Measurements from ENCODE around the gene NTSR2.

The NTSR2 gene

DNA sequence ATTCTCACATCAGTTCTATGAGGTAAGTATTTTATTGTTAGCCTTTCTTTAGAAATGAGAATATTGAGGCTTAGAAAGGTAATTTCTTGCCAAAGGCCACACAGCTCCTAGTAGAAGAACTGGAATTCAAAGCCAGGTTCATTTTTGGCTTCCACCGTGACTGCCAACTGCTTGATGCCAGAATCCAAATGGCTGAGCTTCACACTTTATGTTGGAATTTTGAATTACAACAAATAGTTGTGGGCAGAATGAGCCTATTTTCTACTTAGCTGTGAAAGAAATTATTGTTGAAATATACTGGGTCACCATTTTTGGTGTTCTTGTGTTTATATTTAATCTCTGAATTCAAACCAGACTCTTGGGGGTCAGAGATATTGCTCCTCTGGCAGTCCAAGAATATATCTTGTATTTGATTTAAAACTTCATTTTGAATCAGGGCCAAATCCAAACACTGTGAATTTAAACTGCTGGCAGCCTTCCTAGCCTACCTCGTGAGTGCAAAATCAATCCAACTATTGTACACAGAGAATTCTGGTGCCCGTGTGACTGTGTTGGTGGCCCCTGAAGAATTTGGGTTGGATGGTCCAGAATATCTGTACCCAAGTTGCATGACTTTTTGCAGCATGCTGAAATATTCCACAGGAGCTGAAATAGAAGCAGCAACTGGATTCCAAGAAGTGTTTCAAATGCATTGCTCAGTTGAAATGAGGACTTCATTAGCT is 40.8 kb upstream of the NTSR2 start:
- no peak overlapping the region for H3K9ac ChIP-seq (ENCODE audit: low read length)

DNA sequence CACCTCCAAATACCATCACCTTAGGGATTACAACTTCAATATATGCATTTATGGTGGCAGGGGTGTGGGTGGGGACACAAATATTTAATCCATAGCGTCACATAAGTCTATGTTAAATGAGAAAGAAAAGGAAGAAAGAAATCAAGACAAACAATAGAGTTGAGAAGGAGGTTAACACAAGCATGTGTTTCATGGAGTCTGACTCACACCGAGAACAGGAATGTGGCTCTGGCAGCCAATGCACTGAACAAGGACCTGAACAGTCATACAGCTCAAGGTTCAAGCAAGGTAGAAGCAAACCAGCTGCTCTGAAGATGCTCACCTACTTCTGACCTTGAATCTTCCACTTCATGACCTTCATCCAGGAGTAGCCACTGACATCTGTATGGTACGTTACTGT is 40.2 kb upstream of the NTSR2 start:
- Histone ChIP-seq H3K27me3 (ENCODE audit: control insufficient read depth, insufficient read depth, low read length) (no peaks in the 10 kb centered on the region), H3K9ac (ENCODE audit: low read length) (no peak overlapping the region), H3K9me3 (ENCODE audit: control insufficient read depth, low read depth, low read length) (no peaks in the 10 kb centered on the region), H3K36me3 (ENCODE audit: control insufficient read depth, low read depth, low read length) (no peaks in the 10 kb centered on the region), H3K4me3 (ENCODE audit: low read length) (no peak overlapping the region), H3K4me1 (ENCODE audit: control insufficient read depth, low read depth, low read length) (no peaks in the 10 kb centered on the region), H3K27ac (ENCODE audit: low read length) (no peak overlapping the region)

More for the DNA sequence above, 40.8 kb upstream of the NTSR2 start:
- H3K27ac ChIP-seq (ENCODE audit: low read length): no peak overlapping the region
- no peaks in the 10 kb centered on the region for H3K27me3 ChIP-seq (ENCODE audit: control insufficient read depth, insufficient read depth, low read length)
- H3K4me1 ChIP-seq (ENCODE audit: control insufficient read depth, low read depth, low read length): no peaks in the 10 kb centered on the region
- H3K4me3 ChIP-seq (ENCODE audit: low read length): no peak overlapping the region
- H3K36me3 ChIP-seq (ENCODE audit: control insufficient read depth, low read depth, low read length): no peaks in the 10 kb centered on the region
- H3K9me3 ChIP-seq (ENCODE audit: control insufficient read depth, low read depth, low read length): no peaks in the 10 kb centered on the region

DNA sequence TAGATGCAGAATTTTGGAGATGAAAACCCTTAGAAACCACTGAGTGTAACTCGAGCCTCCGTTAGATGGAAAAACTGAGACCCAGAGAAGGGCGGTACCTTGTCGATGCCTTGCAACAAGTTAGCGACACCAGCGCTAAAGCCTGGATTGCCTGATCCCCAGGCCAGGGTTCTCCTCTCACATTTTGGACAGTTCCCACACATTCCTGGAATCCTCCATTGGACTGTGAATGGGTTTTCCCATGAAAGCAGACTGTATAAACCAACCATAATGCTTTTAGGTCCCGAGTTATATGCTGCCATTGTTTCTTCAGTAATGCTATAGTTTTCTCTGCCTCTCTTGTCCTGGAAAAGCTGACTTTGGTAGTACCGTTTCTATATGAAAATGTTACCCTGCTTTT is 39.3 kb upstream of the NTSR2 start:
- Histone ChIP-seq H3K4me1 (ENCODE audit: control insufficient read depth, low read depth, low read length) (no peaks in the 10 kb centered on the region), H3K4me3 (ENCODE audit: low read length) (no peak overlapping the region), H3K9me3 (ENCODE audit: control insufficient read depth, low read depth, low read length) (no peaks in the 10 kb centered on the region), H3K27me3 (ENCODE audit: control insufficient read depth, insufficient read depth, low read length) (no peaks in the 10 kb centered on the region), H3K9ac (ENCODE audit: low read length) (no peak overlapping the region), H3K27ac (ENCODE audit: low read length) (no peak overlapping the region), H3K36me3 (ENCODE audit: control insufficient read depth, low read depth, low read length) (no peaks in the 10 kb centered on the region)

DNA sequence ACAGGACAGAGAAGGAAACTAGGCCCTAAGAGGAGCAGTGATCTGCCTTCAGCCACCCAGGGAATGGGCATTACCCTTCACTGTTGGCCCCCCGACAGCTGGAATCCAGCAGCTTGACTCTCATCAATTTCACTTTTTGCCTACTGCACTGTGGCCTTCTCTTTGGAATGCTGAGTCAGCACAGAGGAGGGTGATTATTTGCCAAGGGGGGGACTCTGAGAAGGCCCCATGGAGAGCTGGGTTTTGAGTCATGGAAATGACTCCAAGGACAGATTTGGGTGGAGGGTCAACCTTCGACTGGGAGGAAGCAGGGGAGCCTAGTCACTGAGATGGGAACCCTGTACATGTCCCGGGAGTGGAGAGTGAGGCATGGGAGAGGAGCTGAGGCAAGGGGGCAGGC is 38.1 kb upstream of the NTSR2 start:
- Histone ChIP-seq H3K27me3 (ENCODE audit: control insufficient read depth, insufficient read depth, low read length) (no peaks in the 10 kb centered on the region), H3K36me3 (ENCODE audit: control insufficient read depth, low read depth, low read length) (no peaks in the 10 kb centered on the region), H3K9me3 (ENCODE audit: control insufficient read depth, low read depth, low read length) (no peaks in the 10 kb centered on the region), H3K4me1 (ENCODE audit: control insufficient read depth, low read depth, low read length) (no peaks in the 10 kb centered on the region), H3K9ac (ENCODE audit: low read length) (no peak overlapping the region), H3K27ac (ENCODE audit: low read length) (no peak overlapping the region), H3K4me3 (ENCODE audit: low read length) (no peak overlapping the region)

DNA sequence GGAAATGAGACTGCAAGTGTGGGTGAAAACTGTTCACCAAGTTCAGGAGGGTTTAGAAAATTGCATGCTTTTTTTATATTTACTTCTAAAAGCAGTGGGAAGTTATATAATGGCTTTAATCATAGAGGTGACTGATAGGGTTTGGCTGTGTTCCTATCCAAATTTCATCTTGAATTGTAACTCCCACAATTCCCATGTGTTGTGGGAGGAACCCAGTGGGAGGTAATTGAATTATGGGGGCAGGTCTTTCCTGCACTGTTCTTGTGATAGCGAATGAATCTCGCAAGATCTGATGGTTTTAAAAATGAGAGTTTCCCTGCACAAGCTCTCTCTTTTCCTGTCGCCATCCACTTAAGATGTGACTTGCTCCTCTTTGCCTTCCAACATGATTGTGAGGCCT is 35.7 kb upstream of the NTSR2 start:
- H3K27ac ChIP-seq (ENCODE audit: low read length): no peak overlapping the region
- no peaks in the 10 kb centered on the region for H3K36me3 ChIP-seq (ENCODE audit: control insufficient read depth, low read depth, low read length)
- H3K9me3 ChIP-seq (ENCODE audit: control insufficient read depth, low read depth, low read length): no peaks in the 10 kb centered on the region
- no peaks in the 10 kb centered on the region for H3K27me3 ChIP-seq (ENCODE audit: control insufficient read depth, insufficient read depth, low read length)
- no peaks in the 10 kb centered on the region for H3K4me1 ChIP-seq (ENCODE audit: control insufficient read depth, low read depth, low read length)
- no peak overlapping the region for H3K4me3 ChIP-seq (ENCODE audit: low read length)
- H3K9ac ChIP-seq (ENCODE audit: low read length): no peak overlapping the region

DNA sequence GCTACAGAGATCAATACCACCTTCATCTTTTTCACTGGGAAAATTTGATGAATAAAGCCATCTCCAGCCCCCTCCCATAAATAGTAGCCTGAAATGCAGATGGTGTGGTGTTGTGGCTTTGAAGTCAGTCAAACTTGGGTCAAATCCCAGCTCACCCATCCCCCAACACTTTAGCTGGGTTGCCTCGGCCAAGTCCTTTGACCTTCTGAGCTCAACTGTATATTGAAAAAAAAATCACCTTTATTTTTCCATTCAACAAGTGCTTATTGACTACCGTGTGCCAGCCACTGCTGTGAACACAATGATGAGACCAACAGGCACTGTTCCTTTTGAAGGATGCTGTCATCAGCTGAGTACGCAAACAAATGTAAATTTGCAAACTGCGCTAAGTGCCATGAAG is 35.1 kb upstream of the NTSR2 start:
- no peak overlapping the region for H3K27ac ChIP-seq (ENCODE audit: low read length)
- no peaks in the 10 kb centered on the region for H3K9me3 ChIP-seq (ENCODE audit: control insufficient read depth, low read depth, low read length)
- H3K36me3 ChIP-seq (ENCODE audit: control insufficient read depth, low read depth, low read length): no peaks in the 10 kb centered on the region
- no peak overlapping the region for H3K9ac ChIP-seq (ENCODE audit: low read length)
- H3K4me3 ChIP-seq (ENCODE audit: low read length): no peak overlapping the region
- no peaks in the 10 kb centered on the region for H3K27me3 ChIP-seq (ENCODE audit: control insufficient read depth, insufficient read depth, low read length)
- no peaks in the 10 kb centered on the region for H3K4me1 ChIP-seq (ENCODE audit: control insufficient read depth, low read depth, low read length)

DNA sequence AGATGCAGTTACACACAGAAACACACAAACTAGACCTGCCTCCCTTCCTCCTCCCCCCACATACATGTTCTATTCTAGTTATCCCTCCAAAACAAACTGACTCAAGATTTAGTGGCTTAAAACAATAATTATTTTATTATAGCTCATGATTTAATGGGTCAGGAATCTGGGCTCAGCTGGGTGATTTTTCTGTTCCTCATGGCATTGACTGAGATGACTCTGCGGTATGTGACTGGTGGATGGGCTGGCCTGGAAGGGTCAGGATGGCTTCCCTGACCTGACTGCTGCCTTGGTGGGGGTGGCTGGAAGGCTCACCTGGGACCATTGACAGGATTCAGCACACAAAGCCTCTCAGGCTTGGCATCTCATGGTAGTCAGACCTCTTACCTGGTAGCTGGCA is 33.7 kb upstream of the NTSR2 start:
- H3K27ac ChIP-seq (ENCODE audit: low read length): no peak overlapping the region
- H3K9ac ChIP-seq (ENCODE audit: low read length): no peak overlapping the region
- no peaks in the 10 kb centered on the region for H3K9me3 ChIP-seq (ENCODE audit: control insufficient read depth, low read depth, low read length)
- H3K27me3 ChIP-seq (ENCODE audit: control insufficient read depth, insufficient read depth, low read length): no peaks in the 10 kb centered on the region
- no peaks in the 10 kb centered on the region for H3K4me1 ChIP-seq (ENCODE audit: control insufficient read depth, low read depth, low read length)
- no peaks in the 10 kb centered on the region for H3K36me3 ChIP-seq (ENCODE audit: control insufficient read depth, low read depth, low read length)
- H3K4me3 ChIP-seq (ENCODE audit: low read length): no peak overlapping the region

DNA sequence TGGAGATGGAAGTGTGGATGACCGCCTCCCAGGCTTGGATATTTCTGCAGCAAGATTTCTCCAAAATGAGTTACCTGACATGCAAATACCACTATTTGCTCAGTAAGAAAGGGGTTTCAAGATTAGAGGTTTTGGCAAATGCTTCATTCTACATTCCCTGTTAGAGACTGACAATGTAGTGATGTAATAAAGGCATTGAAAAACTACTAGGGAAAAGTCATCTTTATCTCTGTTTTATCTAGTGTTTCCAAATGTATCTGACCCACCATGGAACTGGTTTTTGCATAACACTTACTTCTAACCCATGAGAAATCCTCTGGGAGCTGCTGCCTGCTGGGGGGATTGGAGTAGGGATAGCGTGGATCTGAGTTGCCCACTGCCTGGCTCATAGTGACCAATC is 33.0 kb upstream of the NTSR2 start:
- H3K4me1 ChIP-seq (ENCODE audit: control insufficient read depth, low read depth, low read length): no peaks in the 10 kb centered on the region
- H3K36me3 ChIP-seq (ENCODE audit: control insufficient read depth, low read depth, low read length): no peaks in the 10 kb centered on the region

DNA sequence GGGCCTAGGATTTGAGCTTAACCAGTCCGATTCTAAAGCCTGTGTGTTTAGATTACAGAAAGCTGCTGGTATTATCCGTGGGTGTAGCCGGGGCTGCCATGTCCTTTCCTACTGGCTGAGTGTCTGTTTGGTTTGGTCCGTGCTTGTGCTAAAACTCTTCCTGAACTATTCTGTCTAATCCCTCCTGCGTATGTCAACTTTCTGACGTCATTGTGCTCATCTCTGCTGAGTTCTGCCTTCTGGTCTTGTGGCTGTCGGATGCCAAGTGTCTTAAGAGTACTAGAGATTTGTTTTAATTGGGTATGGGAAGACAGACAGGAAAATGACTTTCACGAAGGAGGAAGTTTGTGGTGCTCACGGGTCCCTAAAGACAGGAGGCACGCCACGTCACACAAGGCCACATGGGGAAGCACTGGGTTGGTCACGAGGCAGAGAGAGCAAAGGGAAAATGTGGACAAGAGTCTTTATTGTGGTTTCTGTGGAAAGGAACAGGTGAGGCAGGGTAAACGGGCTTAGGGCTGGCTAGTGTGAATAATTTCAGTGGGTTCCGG is 31.8 kb upstream of the NTSR2 start:
- H3K9ac ChIP-seq (ENCODE audit: low read length): no peak overlapping the region
- H3K27ac ChIP-seq (ENCODE audit: low read length): no peak overlapping the region
- no peaks in the 10 kb centered on the region for H3K27me3 ChIP-seq (ENCODE audit: control insufficient read depth, insufficient read depth, low read length)
- H3K4me1 ChIP-seq (ENCODE audit: control insufficient read depth, low read depth, low read length): no peaks in the 10 kb centered on the region
- H3K36me3 ChIP-seq (ENCODE audit: control insufficient read depth, low read depth, low read length): no peaks in the 10 kb centered on the region
- no peaks in the 10 kb centered on the region for H3K9me3 ChIP-seq (ENCODE audit: control insufficient read depth, low read depth, low read length)
- no peak overlapping the region for H3K4me3 ChIP-seq (ENCODE audit: low read length)

More for the DNA sequence above, 33.0 kb upstream of the NTSR2 start:
- no peak overlapping the region for H3K4me3 ChIP-seq (ENCODE audit: low read length)
- H3K27ac ChIP-seq (ENCODE audit: low read length): no peak overlapping the region
- H3K27me3 ChIP-seq (ENCODE audit: control insufficient read depth, insufficient read depth, low read length): no peaks in the 10 kb centered on the region
- no peaks in the 10 kb centered on the region for H3K9me3 ChIP-seq (ENCODE audit: control insufficient read depth, low read depth, low read length)
- H3K9ac ChIP-seq (ENCODE audit: low read length): no peak overlapping the region

DNA sequence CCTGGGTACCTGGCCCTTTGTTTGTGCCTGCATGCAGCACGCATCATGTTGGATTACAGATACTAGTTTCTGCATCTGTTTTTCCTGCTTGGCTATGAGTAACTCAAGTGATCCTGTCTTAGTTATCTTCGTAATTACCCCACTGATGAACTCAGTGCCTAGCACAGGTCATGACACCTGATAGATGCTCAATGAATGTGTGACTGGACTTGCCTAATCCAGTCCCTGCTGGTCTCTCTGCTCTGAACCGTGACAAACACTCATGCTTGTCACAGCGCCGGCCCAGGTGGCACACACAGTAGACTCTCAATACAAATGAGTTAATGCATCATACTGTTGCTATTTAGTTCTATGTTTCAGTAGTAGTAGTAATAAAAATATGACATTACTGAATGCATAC is 31.2 kb upstream of the NTSR2 start:
- no peak overlapping the region for H3K9ac ChIP-seq (ENCODE audit: low read length)
- no peaks in the 10 kb centered on the region for H3K4me1 ChIP-seq (ENCODE audit: control insufficient read depth, low read depth, low read length)
- H3K36me3 ChIP-seq (ENCODE audit: control insufficient read depth, low read depth, low read length): no peaks in the 10 kb centered on the region
- H3K4me3 ChIP-seq (ENCODE audit: low read length): no peak overlapping the region
- H3K27ac ChIP-seq (ENCODE audit: low read length): no peak overlapping the region
- no peaks in the 10 kb centered on the region for H3K9me3 ChIP-seq (ENCODE audit: control insufficient read depth, low read depth, low read length)
- H3K27me3 ChIP-seq (ENCODE audit: control insufficient read depth, insufficient read depth, low read length): no peaks in the 10 kb centered on the region

DNA sequence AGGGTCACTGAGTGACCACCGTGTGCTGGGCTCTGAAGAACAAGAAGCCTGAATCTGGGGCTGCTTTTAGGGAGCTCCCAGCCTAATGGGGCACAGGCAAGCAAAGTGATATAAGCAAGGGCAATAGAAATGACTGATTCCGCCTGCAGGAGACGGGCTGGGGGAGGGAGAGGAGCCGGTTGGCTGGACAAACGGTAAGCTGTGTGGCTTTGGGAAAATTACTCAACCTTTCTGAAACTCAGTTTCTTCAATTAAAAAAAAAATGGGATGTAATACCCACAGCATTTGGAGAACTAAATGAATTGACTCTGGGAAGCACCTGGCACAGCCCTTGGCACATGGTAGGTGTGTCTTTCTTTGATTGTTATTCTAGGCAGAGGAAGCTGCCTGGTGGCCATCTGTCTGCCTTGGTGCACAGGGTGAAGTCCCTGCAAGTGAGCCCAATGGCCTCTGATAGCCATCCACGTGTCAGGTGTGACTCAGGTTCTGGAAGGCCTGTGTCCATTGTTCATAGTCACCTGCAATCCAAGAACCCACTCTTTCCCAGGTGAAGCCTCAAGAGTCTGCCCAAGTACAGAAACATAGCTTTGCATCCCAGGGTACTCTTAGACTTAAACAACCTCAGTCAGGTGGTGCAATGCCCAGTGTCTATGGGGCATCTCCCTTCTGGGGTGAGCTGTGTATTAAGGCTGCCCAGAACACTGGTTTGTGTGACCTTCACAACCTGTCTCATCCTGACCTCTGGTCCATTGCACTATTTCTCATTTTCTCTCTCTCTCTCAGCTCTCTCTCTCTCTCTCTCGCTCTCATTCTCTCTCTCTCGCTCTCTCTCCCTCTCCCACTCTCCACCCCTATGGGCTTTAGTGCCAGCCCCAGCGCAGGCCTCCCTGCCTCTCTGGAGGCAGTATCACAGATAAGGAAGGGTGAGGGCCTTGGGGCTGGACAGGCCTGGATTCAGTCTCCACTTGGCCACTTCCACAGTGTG is 30.0 kb upstream of the NTSR2 start:
- Histone ChIP-seq H3K36me3 (ENCODE audit: control insufficient read depth, low read depth, low read length) (no peaks in the 10 kb centered on the region), H3K9me3 (ENCODE audit: control insufficient read depth, low read depth, low read length) (no peaks in the 10 kb centered on the region), H3K27me3 (ENCODE audit: control insufficient read depth, insufficient read depth, low read length) (no peaks in the 10 kb centered on the region), H3K27ac (ENCODE audit: low read length) (no peak overlapping the region), H3K4me1 (ENCODE audit: control insufficient read depth, low read depth, low read length) (no peaks in the 10 kb centered on the region), H3K4me3 (ENCODE audit: low read length) (no peak overlapping the region), H3K9ac (ENCODE audit: low read length) (no peak overlapping the region)
